ENCODE data around the gene SELP. TPM values are rescaled to one million over a fixed set of nuclear protein-coding genes. Genes with fewer than 3 reads are reported as not detected.
"Not testable (repeated sequence)": the region's sequence is repeated elsewhere in the genome, so short reads cannot be mapped to it uniquely, and the experiment has no call there.

The SELP gene
- 1 to 10 TPM; 1.9 to 2.2 TPM for total RNA-seq
- 1 to 10 TPM in 1 of 2 donors, not detected in 1; 1.4 TPM for polyA plus RNA-seq

- H3K27me3 ChIP-seq (ENCODE audit: insufficient read depth, low read length): no peaks in the 10 kb centered on the region
- H3K27ac ChIP-seq (ENCODE audit: low read depth, low read length): no peak within 1 kb of the TSS
- Mint-ChIP-seq H3K9me3 (peaks cover 0 to 20% (median 14%) of the 10 kb centered on the region in 8 donors), H3K27me3 (no peaks in the 10 kb centered on the region), H3K36me3 (peaks cover 6 to 8% of the 10 kb centered on the region in 2 donors), H3K27ac (no peak within 1 kb of the TSS), H3K4me3 (no peak within 1 kb of the TSS), H3K4me1 (peaks cover 15 to 30% (median 24%) of the 10 kb centered on the region in 4 donors)
- H3K9me3 ChIP-seq (ENCODE audit: control insufficient read depth in 1 of 2, low read length in 2 of 2): peaks cover 0 to 11% of the 10 kb centered on the region in 2 donors
- H3K4me1 ChIP-seq (ENCODE audit: insufficient read depth, low read length): peaks cover 16% of the 10 kb centered on the region
- intact Hi-C loops (cut with micrococcal nuclease): no loop called here
- H3K36me3 ChIP-seq (ENCODE audit: insufficient read depth, low read length): no peaks in the 10 kb centered on the region
- ChIA-PET POLR2A (ENCODE audit: partially characterized antibody) (no interaction called here), CTCF (ENCODE audit: partially characterized antibody) (interaction anchor here (1.6 kb wide), 1 partner anchor 28 kb away, joined by 4 read pairs; no protein-coding TSS in a partner anchor)
- H3K4me3 ChIP-seq (ENCODE audit: low read length in 2 of 2): no peak within 1 kb of the TSS
- DNase-seq: no peak
These were observed at the start of gene SELP for GRCh38 chr1:169630006-169630405. TSS of gene SELP (minus strand) at chr1:169630124. CDS start at chr1:169630074, 50 bp downstream.

GRCh38 chr1:169679692-169680091 lies 49.8 kb upstream of the SELP start:
- peaks cover 43 to 63% (median 53%) of the 10 kb centered on the region in 4 donors for H3K4me1 Mint-ChIP-seq
- peaks cover 0 to 3% of the 10 kb centered on the region in 2 donors for H3K36me3 Mint-ChIP-seq
- intact Hi-C loops (cut with micrococcal nuclease): loop anchor here (2.0 kb wide), 1 partner anchor 13 kb away; no protein-coding TSS in a partner anchor
- POLR2A ChIA-PET (ENCODE audit: partially characterized antibody): interaction anchor here (1.9 to 11.4 kb wide), 2 partner anchors 9 to 12 kb away, joined by 10 to 128 read pairs; no protein-coding TSS in a partner anchor
- Histone ChIP-seq H3K27me3 (ENCODE audit: insufficient read depth, low read length) (no peaks in the 10 kb centered on the region), H3K4me3 (ENCODE audit: low read length in 2 of 2) (no peak overlapping the region), H3K9me3 (ENCODE audit: control insufficient read depth in 1 of 2, low read length in 2 of 2) (no peaks in the 10 kb centered on the region), H3K27ac (ENCODE audit: low read depth, low read length) (no peak overlapping the region), H3K4me1 (ENCODE audit: insufficient read depth, low read length) (peaks cover 57% of the 10 kb centered on the region), H3K36me3 (ENCODE audit: insufficient read depth, low read length) (no peaks in the 10 kb centered on the region)
- H3K27me3 Mint-ChIP-seq: no peaks in the 10 kb centered on the region
- peak overlapping the region in 4 of 8 donors; percentile 29 to 60 (median 53) for H3K4me3 Mint-ChIP-seq
- H3K9me3 Mint-ChIP-seq: no peaks in the 10 kb centered on the region
- CTCF ChIA-PET (ENCODE audit: partially characterized antibody): interaction anchor here (0.8 to 1.7 kb wide), 5 partner anchors 9 to 127 kb away, joined by 3 to 7 read pairs (median 3); no protein-coding TSS in a partner anchor
- H3K27ac Mint-ChIP-seq: peak overlapping the region in 3 of 7 donors; percentile 8 to 47 (median 14)
- DNase-seq: no peak

GRCh38 chr1:169676001-169676400 lies 46.1 kb upstream of the SELP start:
- peak overlapping the region in 4 of 7 donors; percentile 19 to 72 (median 34) for H3K27ac Mint-ChIP-seq
- no peak for DNase-seq

DNA sequence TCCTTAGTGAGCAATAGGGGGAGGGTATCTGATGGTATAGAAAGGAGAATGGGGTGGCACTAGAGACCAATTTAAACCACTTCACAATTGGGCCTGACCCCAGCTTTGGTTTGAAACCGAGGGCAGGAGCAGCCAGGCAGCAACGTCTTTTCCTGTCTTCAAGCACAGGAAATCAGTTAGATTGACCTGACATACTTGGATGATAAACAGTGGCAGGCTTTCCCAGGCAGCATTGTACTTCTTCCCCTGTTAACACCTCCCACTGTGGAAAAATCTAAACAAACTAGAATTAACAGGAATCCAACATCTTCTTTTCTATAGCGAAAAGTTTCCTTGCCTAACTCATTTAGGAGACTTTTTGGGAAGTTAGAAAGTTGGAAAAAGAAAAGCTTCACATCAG lies 40.9 kb upstream of the SELP start:
- peaks cover 46% of the 10 kb centered on the region for H3K4me1 ChIP-seq (ENCODE audit: insufficient read depth, low read length)
- Mint-ChIP-seq H3K4me3 (peak overlapping the region in 6 of 8 donors; percentile 25 to 73 (median 30)), H3K9me3 (peaks cover 4 to 9% (median 6%) of the 10 kb centered on the region in 8 donors), H3K27ac (peak overlapping the region; percentile 66 to 88 (median 81)), H3K27me3 (no peaks in the 10 kb centered on the region), H3K4me1 (peaks cover 36 to 67% (median 55%) of the 10 kb centered on the region in 4 donors), H3K36me3 (no peaks in the 10 kb centered on the region)
- no peaks in the 10 kb centered on the region for H3K27me3 ChIP-seq (ENCODE audit: insufficient read depth, low read length)
- H3K4me3 ChIP-seq (ENCODE audit: low read length in 2 of 2): no peak overlapping the region
- H3K27ac ChIP-seq (ENCODE audit: low read depth, low read length): no peak overlapping the region
- CTCF ChIA-PET (ENCODE audit: partially characterized antibody): interaction anchor here (0.7 to 3.9 kb wide), 6 partner anchors 9 to 69 kb away, joined by 3 to 21 read pairs (median 4); no protein-coding TSS in a partner anchor
- no peaks in the 10 kb centered on the region for H3K36me3 ChIP-seq (ENCODE audit: insufficient read depth, low read length)
- H3K9me3 ChIP-seq (ENCODE audit: control insufficient read depth in 1 of 2, low read length in 2 of 2): no peaks in the 10 kb centered on the region
- POLR2A ChIA-PET (ENCODE audit: partially characterized antibody): interaction anchor here (0.9 to 2.5 kb wide), 8 partner anchors 8 to 68 kb away, joined by 3 to 10 read pairs (median 4); no protein-coding TSS in a partner anchor
- intact Hi-C loops (cut with micrococcal nuclease): no loop called here
- DNase-seq: no peak

More at GRCh38 chr1:169676001-169676400, 46.1 kb upstream of the SELP start:
- Histone ChIP-seq H3K4me3 (ENCODE audit: low read length in 2 of 2) (no peak overlapping the region), H3K27ac (ENCODE audit: low read depth, low read length) (no peak overlapping the region), H3K9me3 (ENCODE audit: control insufficient read depth in 1 of 2, low read length in 2 of 2) (no peaks in the 10 kb centered on the region), H3K36me3 (ENCODE audit: insufficient read depth, low read length) (no peaks in the 10 kb centered on the region), H3K27me3 (ENCODE audit: insufficient read depth, low read length) (no peaks in the 10 kb centered on the region), H3K4me1 (ENCODE audit: insufficient read depth, low read length) (peaks cover 56% of the 10 kb centered on the region)
- Mint-ChIP-seq H3K4me3 (peak overlapping the region in 5 of 8 donors; percentile 7 to 36 (median 22)), H3K9me3 (peaks cover 4 to 9% (median 6%) of the 10 kb centered on the region in 8 donors), H3K36me3 (no peaks in the 10 kb centered on the region), H3K27me3 (no peaks in the 10 kb centered on the region), H3K4me1 (peaks cover 35 to 62% (median 51%) of the 10 kb centered on the region in 4 donors)
- CTCF ChIA-PET (ENCODE audit: partially characterized antibody): interaction anchor here (1.1 to 2.2 kb wide), 5 partner anchors 17 to 74 kb away, joined by 3 to 9 read pairs (median 3); no protein-coding TSS in a partner anchor
- POLR2A ChIA-PET (ENCODE audit: partially characterized antibody): interaction anchor here (0.7 to 11.4 kb wide), 5 partner anchors 16 to 74 kb away, joined by 3 to 128 read pairs (median 5); no protein-coding TSS in a partner anchor
- intact Hi-C loops (cut with micrococcal nuclease): no loop called here

DNA sequence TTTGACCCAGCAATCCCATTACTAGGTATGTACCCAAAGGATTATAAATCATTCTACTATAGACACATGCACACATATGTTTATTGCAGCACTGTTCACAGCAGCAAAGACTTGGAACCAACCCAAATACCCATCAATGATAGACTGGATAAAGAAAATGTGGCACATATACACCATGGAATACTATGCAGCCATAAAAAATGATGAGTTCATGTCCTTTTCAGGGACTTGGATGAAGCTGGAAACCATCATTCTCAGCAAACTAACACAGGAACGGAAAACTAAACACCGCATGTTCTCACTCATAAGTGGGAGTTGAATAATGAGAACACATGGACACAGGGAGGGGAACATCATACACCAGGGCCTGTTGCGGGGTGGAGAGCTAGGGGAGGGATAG lies 40.3 kb upstream of the SELP start:
- DNase-seq; H3K27ac ChIP-seq (ENCODE audit: low read depth, low read length); H3K9me3 ChIP-seq (ENCODE audit: control insufficient read depth in 1 of 2, low read length in 2 of 2); H3K9me3 Mint-ChIP-seq; H3K27me3 ChIP-seq (ENCODE audit: insufficient read depth, low read length); intact Hi-C loops (cut with micrococcal nuclease); H3K4me3 ChIP-seq (ENCODE audit: low read length in 2 of 2); H3K36me3 Mint-ChIP-seq; H3K36me3 ChIP-seq (ENCODE audit: insufficient read depth, low read length); H3K27me3 Mint-ChIP-seq: not testable (repeated sequence)
- peak overlapping the region in 2 of 8 donors; percentile 29 to 59 for H3K4me3 Mint-ChIP-seq
- H3K27ac Mint-ChIP-seq: peak overlapping the region in 6 of 7 donors; percentile 10 to 88 (median 80)
- peaks cover 32 to 62% (median 50%) of the 10 kb centered on the region in 4 donors for H3K4me1 Mint-ChIP-seq
- peaks cover 43% of the 10 kb centered on the region for H3K4me1 ChIP-seq (ENCODE audit: insufficient read depth, low read length)
- CTCF ChIA-PET (ENCODE audit: partially characterized antibody): interaction anchor here (0.7 to 3.9 kb wide), 6 partner anchors 9 to 68 kb away, joined by 3 to 21 read pairs (median 4); no protein-coding TSS in a partner anchor
- POLR2A ChIA-PET (ENCODE audit: partially characterized antibody): interaction anchor here (0.9 to 2.5 kb wide), 7 partner anchors 9 to 38 kb away, joined by 3 to 10 read pairs (median 5); no protein-coding TSS in a partner anchor

- not testable (repeated sequence) for H3K4me3 ChIP-seq (ENCODE audit: low read length in 2 of 2); H3K36me3 Mint-ChIP-seq; H3K27me3 Mint-ChIP-seq; H3K27ac ChIP-seq (ENCODE audit: low read depth, low read length); H3K27me3 ChIP-seq (ENCODE audit: insufficient read depth, low read length); H3K9me3 Mint-ChIP-seq; H3K9me3 ChIP-seq (ENCODE audit: control insufficient read depth in 1 of 2, low read length in 2 of 2); H3K36me3 ChIP-seq (ENCODE audit: insufficient read depth, low read length)
- POLR2A ChIA-PET (ENCODE audit: partially characterized antibody): interaction anchor here (1.1 kb wide), 1 partner anchor 24 kb away, joined by 3 read pairs; no protein-coding TSS in a partner anchor
- H3K4me1 ChIP-seq (ENCODE audit: insufficient read depth, low read length): peaks cover 43% of the 10 kb centered on the region
- CTCF ChIA-PET (ENCODE audit: partially characterized antibody): interaction anchor here (0.7 to 3.9 kb wide), 5 partner anchors 9 to 66 kb away, joined by 3 to 21 read pairs (median 4); no protein-coding TSS in a partner anchor
- DNase-seq: peak in 1 of 5 donors; percentile 20
- Mint-ChIP-seq H3K4me3 (peak overlapping the region in 7 of 8 donors; percentile 49 to 74 (median 69)), H3K27ac (peak overlapping the region; percentile 62 to 96 (median 92)), H3K4me1 (peaks cover 34 to 79% (median 56%) of the 10 kb centered on the region in 4 donors)
- intact Hi-C loops (cut with micrococcal nuclease): loop anchor here (1.0 kb wide), 1 partner anchor 43 kb away; the partner anchor contains the start of gene SELL
These were observed 38.0 kb upstream of the SELP start for GRCh38 chr1:169667699-169668596.
